BLaER1 (cell line): ENCODE results near the gene MTHFD1L.

Experiments
- H3K27ac ChIP-seq: shearing (Covaris generic); formaldehyde crosslinking; 2 replicates; pipeline ENCODE4 v1.8.1; 2022
- H3K27me3 ChIP-seq: shearing (Covaris generic); formaldehyde crosslinking; 2 replicates; pipeline ENCODE4 v1.8.1; 2022
- H3K36me3 ChIP-seq: shearing (Covaris generic); formaldehyde crosslinking; 2 replicates; pipeline ENCODE4 v1.8.1; 2022
- H3K4me1 ChIP-seq: shearing (Covaris generic); formaldehyde crosslinking; 2 replicates; pipeline ENCODE4 v1.8.1; 2022
- H3K4me2 ChIP-seq: shearing (Covaris generic); formaldehyde crosslinking; 2 replicates; pipeline ENCODE4 v1.8.1; 2022
- H3K4me3 ChIP-seq: shearing (Covaris generic); formaldehyde crosslinking; 2 replicates; pipeline ENCODE4 v1.8.1; 2022
- H3K9ac ChIP-seq: shearing (Covaris generic); formaldehyde crosslinking; 2 replicates; pipeline ENCODE4 v1.8.1; 2022
- H3K9me3 ChIP-seq: shearing (Covaris generic); formaldehyde crosslinking; 2 replicates; pipeline ENCODE4 v1.8.1; 2022
- H4K20me1 ChIP-seq: shearing (Covaris generic); formaldehyde crosslinking; 2 replicates; pipeline ENCODE4 v1.8.1; 2022
- Cebpa-rat ChIP-seq: shearing (Covaris generic); IDR thresholded peaks from 2 replicates; pipeline ENCODE4 v1.8.1; 2022

Gene MTHFD1L

DNA sequence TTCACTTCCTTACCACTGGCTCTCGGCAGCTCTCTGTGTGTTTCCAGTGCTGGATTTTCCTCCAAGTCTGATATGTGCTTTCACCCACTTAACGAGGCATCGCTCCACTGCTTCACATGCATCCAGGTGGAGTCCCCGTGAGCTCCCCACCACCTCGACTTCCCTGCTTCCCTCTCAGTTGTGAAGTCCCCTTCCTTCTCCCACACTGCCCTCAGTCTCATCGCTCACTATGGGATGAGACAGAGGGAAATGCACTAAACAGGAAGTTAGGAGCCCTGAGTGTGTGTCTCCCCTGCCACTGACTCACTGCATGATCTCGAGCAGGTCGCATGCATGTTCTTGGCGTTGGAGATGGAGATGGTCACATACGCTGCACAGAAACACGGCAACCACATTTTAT is 84.0 kb downstream of the MTHFD1L start:
- H3K4me1 ChIP-seq: no peaks in the 10 kb centered on the region
- H3K9me3 ChIP-seq: no peaks in the 10 kb centered on the region
- H3K4me3 ChIP-seq: no peak overlapping the region
- H3K27me3 ChIP-seq: no peaks in the 10 kb centered on the region
- no peak overlapping the region for H3K9ac ChIP-seq
- TF ChIP-seq Cebpa-rat: no peak
- H3K36me3 ChIP-seq: peaks cover 95% of the 10 kb centered on the region
- no peak overlapping the region for H3K4me2 ChIP-seq
- no peak overlapping the region for H3K27ac ChIP-seq
- no peaks in the 10 kb centered on the region for H4K20me1 ChIP-seq

DNA sequence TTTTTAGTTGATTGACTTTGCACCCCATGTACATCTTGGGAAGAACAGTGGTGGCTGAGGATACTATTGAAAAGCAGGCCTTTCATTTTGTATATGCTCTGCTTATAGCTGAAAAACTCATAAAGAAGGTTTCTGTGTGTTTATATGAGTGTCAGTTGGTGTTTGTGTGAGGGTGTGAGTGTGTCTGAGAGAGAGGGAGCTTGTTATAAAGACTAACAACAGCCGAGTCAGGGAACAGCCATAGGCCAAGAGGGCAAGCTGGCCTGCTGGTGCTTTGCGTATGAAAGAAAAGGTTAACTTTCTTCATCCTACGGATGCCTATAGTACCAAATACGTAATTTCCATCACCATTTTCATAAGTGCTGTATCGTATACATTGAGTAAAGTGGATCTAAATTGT is 88.3 kb downstream of the MTHFD1L start:
- no peaks in the 10 kb centered on the region for H4K20me1 ChIP-seq
- no peak for TF ChIP-seq Cebpa-rat
- H3K4me3 ChIP-seq: no peak overlapping the region
- H3K9me3 ChIP-seq: no peaks in the 10 kb centered on the region
- H3K36me3 ChIP-seq: peaks cover 76% of the 10 kb centered on the region
- H3K4me1 ChIP-seq: no peaks in the 10 kb centered on the region
- H3K9ac ChIP-seq: no peak overlapping the region
- H3K27me3 ChIP-seq: no peaks in the 10 kb centered on the region
- H3K4me2 ChIP-seq: no peak overlapping the region
- no peak overlapping the region for H3K27ac ChIP-seq

DNA sequence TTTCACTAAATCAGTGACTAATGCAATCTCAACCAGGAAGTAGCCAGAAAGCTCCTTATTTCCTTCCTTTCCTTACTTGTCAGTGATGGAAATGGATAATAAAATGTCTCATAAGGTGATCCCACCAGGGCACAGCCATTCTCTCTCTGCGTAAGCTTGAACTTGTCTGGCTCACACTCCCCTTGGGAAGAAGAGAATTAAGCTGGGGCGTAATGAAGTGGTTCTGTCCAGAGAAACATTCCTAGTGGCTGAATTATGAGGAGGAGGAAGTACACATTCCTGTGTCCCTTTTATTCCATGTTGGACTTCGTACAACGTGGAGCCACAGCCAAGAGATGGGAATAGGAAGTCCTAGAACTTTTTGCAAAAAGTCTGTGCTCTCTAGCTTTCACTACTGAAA is 93.7 kb downstream of the MTHFD1L start:
- no peak overlapping the region for H3K4me3 ChIP-seq
- H3K9me3 ChIP-seq: no peaks in the 10 kb centered on the region
- H3K9ac ChIP-seq: no peak overlapping the region
- H3K4me1 ChIP-seq: no peaks in the 10 kb centered on the region
- H3K36me3 ChIP-seq: peaks cover 76% of the 10 kb centered on the region
- H3K27me3 ChIP-seq: no peaks in the 10 kb centered on the region
- H3K27ac ChIP-seq: no peak overlapping the region
- H4K20me1 ChIP-seq: no peaks in the 10 kb centered on the region
- H3K4me2 ChIP-seq: no peak overlapping the region
- no peak for TF ChIP-seq Cebpa-rat

DNA sequence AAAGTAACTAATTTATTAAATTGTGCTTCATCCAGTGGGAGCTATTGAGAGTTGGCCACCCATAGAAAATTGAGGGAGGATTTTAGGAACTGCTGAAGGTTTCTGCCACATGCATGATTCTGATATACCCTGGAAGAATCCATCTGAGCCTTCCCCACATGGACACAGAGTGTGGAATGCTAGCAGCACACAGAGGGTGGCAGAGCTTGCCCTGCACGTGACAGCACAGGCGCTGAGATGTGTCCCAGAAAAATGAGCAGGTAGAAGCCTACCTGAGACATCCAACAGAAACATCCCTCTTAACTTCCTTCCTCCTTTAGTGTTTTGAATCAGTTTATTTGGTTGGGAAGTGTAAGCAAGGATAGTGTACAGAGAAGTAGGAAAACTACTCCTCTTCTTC is 96.9 kb downstream of the MTHFD1L start:
- peaks cover 14% of the 10 kb centered on the region for H3K4me1 ChIP-seq
- H3K36me3 ChIP-seq: peaks cover 79% of the 10 kb centered on the region
- no peaks in the 10 kb centered on the region for H3K9me3 ChIP-seq
- H3K4me3 ChIP-seq: no peak overlapping the region
- no peaks in the 10 kb centered on the region for H4K20me1 ChIP-seq
- no peaks in the 10 kb centered on the region for H3K27me3 ChIP-seq
- no peak overlapping the region for H3K9ac ChIP-seq
- H3K27ac ChIP-seq: no peak overlapping the region
- no peak for TF ChIP-seq Cebpa-rat
- no peak overlapping the region for H3K4me2 ChIP-seq

DNA sequence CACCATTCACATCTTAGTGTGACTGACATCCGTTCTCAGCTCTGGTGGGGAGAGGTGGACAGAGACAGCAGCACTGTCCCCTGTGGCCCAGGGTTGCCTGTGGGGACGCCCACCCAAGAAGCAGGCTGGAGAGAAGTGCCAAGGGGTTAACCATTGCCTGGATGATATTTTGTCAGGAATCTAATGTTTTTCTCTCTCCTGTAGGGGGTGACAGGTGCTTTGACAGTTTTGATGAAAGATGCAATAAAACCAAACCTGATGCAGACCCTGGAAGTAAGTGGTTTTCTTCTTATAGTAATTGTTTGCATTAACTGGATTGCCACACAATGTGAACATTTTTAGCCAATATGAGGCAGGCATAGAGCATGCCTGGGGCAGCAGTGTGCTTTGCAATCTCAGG is 99.3 kb downstream of the MTHFD1L start:
- Histone ChIP-seq H3K9ac (no peak overlapping the region), H4K20me1 (no peaks in the 10 kb centered on the region), H3K4me3 (no peak overlapping the region), H3K4me1 (peaks cover 14% of the 10 kb centered on the region), H3K36me3 (peaks cover 82% of the 10 kb centered on the region), H3K9me3 (no peaks in the 10 kb centered on the region), H3K27ac (no peak overlapping the region), H3K27me3 (no peaks in the 10 kb centered on the region), H3K4me2 (no peak overlapping the region)
- TF ChIP-seq Cebpa-rat: no peak

DNA sequence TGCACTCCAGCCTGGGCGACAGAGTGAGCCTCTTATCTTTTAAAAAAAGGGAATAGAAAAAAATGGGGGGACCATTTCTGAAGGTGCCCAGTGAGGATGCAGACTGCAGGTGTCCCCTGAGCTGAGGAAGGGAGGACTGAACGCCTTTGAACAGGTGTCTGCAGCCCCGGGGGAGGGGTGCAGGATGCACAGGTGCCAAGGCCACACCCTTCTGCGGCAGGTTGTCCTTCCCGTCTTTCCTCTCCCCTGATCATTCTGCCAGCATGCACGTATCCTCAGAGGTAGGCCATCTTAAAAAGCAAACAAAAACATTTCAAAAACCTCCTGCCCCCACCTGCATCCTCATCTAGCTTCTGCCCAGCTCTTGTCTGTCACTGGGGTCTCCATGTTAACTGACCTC is 101.3 kb downstream of the MTHFD1L start:
- H3K36me3 ChIP-seq: peaks cover 76% of the 10 kb centered on the region
- TF ChIP-seq Cebpa-rat: no peak

DNA sequence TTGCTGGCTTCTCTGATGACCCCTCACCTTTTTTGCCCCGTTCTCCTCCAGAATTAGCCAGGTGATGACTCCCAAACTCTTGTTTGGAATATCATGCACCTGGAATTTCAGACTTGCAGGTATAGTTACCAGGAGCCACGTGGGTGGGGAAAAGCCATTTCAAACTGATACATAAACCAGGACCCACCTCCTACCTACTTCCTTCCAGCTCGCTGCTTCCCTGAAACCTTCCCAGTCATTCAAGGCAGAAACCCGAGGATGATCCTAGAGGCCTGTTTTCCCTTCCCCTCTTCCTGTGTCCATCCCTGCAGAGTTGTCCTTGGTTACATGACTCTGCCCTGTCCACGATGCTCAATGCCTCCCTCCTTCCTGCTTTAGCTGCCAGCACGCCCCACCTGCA is 101.9 kb downstream of the MTHFD1L start:
- H3K4me3 ChIP-seq: no peak overlapping the region
- no peak overlapping the region for H3K9ac ChIP-seq
- H3K4me1 ChIP-seq: peaks cover 14% of the 10 kb centered on the region
- H3K9me3 ChIP-seq: no peaks in the 10 kb centered on the region
- H3K4me2 ChIP-seq: no peak overlapping the region
- TF ChIP-seq Cebpa-rat: no peak
- no peaks in the 10 kb centered on the region for H4K20me1 ChIP-seq
- H3K27ac ChIP-seq: no peak overlapping the region
- H3K36me3 ChIP-seq: peaks cover 77% of the 10 kb centered on the region
- H3K27me3 ChIP-seq: no peaks in the 10 kb centered on the region

More for the DNA sequence above, 101.3 kb downstream of the MTHFD1L start:
- Histone ChIP-seq H3K4me1 (peaks cover 14% of the 10 kb centered on the region), H3K27ac (no peak overlapping the region), H3K9ac (no peak overlapping the region), H3K9me3 (no peaks in the 10 kb centered on the region), H3K27me3 (no peaks in the 10 kb centered on the region), H3K4me3 (no peak overlapping the region), H3K4me2 (no peak overlapping the region), H4K20me1 (no peaks in the 10 kb centered on the region)

DNA sequence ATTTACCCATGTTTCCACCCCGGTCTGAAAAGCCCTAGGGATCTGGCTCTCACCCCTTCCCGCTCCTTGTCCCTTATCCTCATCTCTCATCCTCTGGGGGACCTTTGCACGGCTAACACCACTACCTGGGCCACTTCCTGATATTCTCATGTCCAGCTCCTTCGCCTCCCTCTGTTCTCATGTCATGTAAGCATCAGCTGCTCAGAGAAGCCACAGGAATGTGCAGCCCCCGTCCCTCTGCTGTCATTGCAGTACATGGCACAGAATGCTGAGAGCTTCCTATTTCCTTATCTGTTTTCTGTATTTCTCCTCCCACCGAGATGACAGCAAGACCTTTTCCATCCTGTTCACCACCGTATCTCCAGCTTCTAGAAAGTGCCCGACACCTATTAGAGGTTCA is 102.4 kb downstream of the MTHFD1L start:
- Histone ChIP-seq H3K27ac (no peak overlapping the region), H3K4me2 (no peak overlapping the region), H3K9me3 (no peaks in the 10 kb centered on the region), H3K4me3 (no peak overlapping the region), H3K9ac (no peak overlapping the region), H3K36me3 (peaks cover 77% of the 10 kb centered on the region), H3K27me3 (no peaks in the 10 kb centered on the region), H3K4me1 (peaks cover 14% of the 10 kb centered on the region), H4K20me1 (no peaks in the 10 kb centered on the region)
- TF ChIP-seq Cebpa-rat: no peak

DNA sequence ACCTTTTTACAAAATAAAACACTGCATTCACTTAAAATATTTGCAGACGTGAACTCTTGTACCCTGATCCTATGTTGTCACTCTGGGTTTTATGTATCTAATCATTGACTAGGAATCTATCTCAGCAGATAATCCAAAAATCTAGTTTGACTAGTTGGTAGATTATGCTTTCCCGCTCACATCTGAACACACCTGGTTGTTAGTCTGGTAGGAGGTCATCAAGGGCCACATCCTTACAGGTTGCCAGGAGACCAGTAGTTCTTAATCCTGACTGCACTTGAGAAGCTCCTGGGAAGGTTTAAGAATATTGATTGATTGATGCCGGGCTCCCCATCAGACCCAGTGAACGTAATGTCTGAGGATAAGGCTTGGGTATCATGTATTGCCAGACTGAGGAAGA is 104.4 kb downstream of the MTHFD1L start:
- Histone ChIP-seq H3K36me3 (peaks cover 79% of the 10 kb centered on the region), H4K20me1 (no peaks in the 10 kb centered on the region), H3K4me2 (no peak overlapping the region), H3K9me3 (no peaks in the 10 kb centered on the region), H3K4me1 (peaks cover 14% of the 10 kb centered on the region), H3K9ac (no peak overlapping the region), H3K27ac (no peak overlapping the region), H3K27me3 (no peaks in the 10 kb centered on the region), H3K4me3 (no peak overlapping the region)
- TF ChIP-seq Cebpa-rat: no peak

DNA sequence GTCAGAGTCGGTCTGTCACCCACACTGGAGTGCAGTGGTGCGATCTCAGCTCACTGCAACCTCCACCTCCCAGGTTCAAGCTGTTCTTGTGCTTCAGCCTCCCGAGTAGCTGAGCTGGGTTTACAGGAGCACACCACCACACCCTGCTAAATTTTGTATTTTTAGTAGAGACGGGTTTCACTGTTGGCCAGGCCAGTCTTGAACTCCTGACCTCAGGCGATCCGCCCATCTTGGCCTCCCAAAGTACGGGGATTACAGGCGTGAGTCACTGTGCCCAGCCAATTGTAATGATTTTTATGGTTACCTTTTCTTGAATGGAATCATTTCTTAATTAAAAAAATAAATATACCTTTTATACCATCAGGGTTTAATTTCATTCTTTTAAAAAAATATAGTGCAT is 105.7 kb downstream of the MTHFD1L start:
- H3K4me3 ChIP-seq: no peak overlapping the region
- no peak overlapping the region for H3K27ac ChIP-seq
- no peak for TF ChIP-seq Cebpa-rat
- H4K20me1 ChIP-seq: no peaks in the 10 kb centered on the region
- H3K9ac ChIP-seq: no peak overlapping the region
- H3K27me3 ChIP-seq: no peaks in the 10 kb centered on the region
- H3K4me2 ChIP-seq: no peak overlapping the region
- H3K36me3 ChIP-seq: peaks cover 81% of the 10 kb centered on the region
- peaks cover 8% of the 10 kb centered on the region for H3K4me1 ChIP-seq
- H3K9me3 ChIP-seq: no peaks in the 10 kb centered on the region

DNA sequence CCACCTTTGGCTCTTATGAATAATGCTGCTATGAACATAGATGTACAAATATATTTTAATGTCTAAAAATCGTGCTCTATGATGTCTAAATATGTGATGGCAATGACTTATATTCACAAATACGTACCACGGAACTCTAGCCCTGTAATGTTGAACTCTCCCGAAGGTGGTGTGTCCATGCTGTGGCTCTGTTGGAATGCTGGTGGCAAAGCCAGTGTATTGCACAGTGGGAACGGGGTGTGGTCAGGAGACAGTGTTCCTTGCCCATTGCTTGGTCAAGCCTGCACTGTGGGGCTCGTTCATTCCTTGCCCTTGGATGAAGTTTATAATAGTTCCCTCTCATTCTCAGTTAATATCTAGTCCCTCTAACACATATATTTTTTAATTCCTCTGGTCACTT is 109.6 kb downstream of the MTHFD1L start:
- no peak overlapping the region for H3K4me3 ChIP-seq
- H3K9me3 ChIP-seq: no peaks in the 10 kb centered on the region
- H3K27ac ChIP-seq: no peak overlapping the region
- no peak for TF ChIP-seq Cebpa-rat
- H3K27me3 ChIP-seq: no peaks in the 10 kb centered on the region
- H3K4me1 ChIP-seq: peaks cover 24% of the 10 kb centered on the region
- no peaks in the 10 kb centered on the region for H4K20me1 ChIP-seq
- H3K9ac ChIP-seq: no peak overlapping the region
- no peak overlapping the region for H3K4me2 ChIP-seq
- peaks cover 71% of the 10 kb centered on the region for H3K36me3 ChIP-seq
